HG02623 (cell line): ENCODE results near the gene TMPRSS11E.
"Not testable (repeated sequence)": the region's sequence is repeated elsewhere in the genome, so short reads cannot be mapped to it uniquely, and the experiment has no call there.

Experiments
- ATAC-seq: cut with Tn5 transposase; IDR thresholded peaks from one replicate; pipeline ENCODE4 v1.9.1; 2021; ENCODE audit warnings: moderate library complexity; ENCODE audit not compliant: unreplicated experiment

Gene TMPRSS11E

DNA sequence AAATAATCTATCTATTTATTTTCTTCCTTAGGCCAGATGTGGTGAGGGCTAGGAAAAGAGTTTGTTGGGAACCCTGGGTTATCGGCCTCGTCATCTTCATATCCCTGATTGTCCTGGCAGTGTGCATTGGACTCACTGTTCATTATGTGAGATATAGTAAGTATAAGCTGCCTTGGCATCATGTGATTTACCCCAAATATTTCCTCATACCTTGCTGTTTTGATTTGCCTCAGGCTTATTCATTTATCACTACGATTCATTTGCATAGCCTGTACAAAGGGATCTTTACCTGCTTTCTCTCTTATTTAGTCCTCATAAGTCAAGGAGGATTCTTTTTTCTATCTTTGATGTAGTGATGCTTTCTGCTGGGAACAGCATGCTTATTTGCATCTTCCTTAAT, 14.5 kb downstream of the TMPRSS11E start:
- no peak for ATAC-seq

DNA sequence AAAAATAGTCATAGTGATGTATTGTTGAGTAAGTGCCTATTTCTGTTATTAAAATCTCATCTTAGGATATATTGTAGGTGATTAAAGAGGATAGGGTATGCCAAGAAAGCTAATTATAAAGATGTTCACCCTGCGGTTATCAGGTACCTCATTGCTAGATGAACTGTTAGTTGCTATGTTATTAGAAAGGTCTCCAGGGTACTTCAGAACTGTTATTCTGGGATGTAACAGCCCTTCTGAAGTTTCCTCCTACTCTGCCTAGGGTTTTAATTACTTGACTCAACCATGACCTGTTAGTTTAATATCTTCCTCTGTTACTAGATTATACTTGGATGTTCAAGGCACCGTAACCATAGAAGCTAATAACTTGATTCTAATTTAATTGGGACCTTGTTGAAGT, 15.4 kb downstream of the TMPRSS11E start:
- no peak for ATAC-seq

DNA sequence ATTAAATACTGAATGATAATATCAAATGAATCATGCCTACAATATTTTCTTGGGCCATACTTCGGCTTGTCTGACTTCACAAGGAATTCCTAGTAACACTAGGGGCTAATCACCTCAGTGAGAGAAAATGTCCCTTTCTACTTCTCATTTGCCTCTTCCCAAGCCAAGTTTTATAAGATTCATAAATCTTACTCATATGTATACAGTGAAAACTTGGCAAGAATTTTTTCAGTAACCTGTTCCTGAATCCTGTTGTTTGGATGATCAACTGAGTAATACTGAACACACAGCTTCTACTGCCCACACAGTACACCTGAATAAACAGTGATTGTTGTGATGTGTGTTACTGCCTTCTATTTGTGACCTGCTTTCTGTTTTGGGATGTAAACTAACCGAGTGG, 16.5 kb downstream of the TMPRSS11E start:
- no peak for ATAC-seq

DNA sequence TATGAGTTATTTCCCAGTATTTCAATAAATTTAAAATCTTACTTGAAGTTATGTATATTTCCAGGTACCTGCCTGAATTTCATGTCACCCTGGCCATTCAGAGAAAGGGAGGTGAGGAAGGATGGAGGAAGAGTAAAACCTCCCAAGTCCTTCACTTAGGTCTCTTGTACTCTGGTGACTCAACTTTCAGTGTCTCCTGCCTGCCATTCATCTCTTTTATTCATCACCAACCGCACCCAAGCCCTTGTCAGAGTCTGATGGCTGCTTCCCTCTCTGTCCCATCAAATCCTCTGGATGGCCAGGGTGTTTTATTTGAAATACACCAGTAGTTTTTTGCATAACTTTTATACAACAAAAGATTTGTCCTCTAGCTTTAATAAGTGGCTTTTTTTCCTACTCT, 17.8 kb downstream of the TMPRSS11E start:
- ATAC-seq = no peak

DNA sequence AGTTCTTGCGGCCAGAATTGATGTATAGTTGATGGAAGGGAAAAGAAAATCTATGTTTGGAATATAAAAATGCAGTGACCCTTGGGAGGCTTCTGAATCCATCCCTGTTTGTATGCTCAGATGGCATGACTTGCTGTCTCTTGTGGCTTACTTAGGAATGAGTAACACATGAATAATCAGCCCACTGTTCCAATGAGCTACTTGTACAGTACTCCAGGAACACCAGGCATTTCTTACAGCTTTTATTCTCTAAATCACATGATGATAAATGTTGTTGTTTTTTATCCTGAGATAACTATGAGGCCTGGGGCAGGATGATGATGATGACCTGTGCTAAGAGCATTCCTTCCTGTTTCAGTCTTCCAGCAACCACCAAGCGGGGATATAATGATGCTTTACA, 18.9 kb downstream of the TMPRSS11E start:
- no peak for ATAC-seq

DNA sequence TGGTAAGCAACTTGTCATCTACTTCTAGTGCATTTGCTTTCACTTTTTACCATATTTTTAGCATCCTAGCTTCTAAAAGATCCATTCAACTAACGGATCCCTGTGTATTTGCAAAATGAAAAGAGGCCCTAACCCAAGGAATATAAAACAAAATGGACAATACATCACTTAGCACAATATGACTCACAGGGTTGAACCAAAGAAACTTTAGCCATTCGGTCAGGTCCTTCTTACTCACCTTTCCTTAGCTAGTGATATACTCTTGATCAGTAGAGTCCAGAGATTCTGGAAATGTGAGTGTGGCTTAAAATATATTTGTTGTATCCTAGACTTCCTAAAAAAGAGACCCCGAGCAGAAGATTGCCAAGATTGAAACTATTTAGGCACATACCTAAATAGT, 19.5 kb downstream of the TMPRSS11E start:
- no peak for ATAC-seq

DNA sequence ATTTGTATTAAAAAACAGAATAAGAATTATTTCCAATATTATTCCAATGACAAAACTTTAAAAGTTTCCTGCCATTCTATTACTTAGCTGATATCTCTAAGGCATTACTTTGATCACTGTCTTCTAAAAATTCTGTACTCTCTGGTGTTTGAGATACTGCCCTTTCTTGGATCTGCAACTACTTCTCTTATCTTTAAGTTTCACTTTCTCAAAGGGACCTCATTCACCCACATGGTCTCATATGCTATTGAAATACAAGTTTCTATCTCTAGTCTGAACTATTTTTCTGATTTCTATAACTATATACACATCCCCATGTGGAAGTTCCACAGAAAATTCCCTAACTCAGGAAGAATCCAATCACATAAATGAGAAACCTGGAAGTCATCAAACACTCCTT, 22.2 kb downstream of the TMPRSS11E start:
- ATAC-seq = peak; percentile 84

DNA sequence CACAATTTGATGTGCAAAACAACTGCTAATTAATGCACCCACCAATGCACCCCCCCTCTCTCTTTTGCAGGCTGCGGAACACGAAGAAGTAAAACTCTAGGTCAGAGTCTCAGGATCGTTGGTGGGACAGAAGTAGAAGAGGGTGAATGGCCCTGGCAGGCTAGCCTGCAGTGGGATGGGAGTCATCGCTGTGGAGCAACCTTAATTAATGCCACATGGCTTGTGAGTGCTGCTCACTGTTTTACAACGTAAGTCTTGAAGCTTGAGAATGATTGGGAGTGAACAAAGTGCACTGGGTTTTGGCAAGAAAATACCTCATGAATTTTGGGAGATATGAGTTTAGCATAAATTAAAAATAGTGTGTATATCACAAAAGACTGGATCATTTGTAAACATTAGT, 28.9 kb downstream of the TMPRSS11E start:
- ATAC-seq = no peak

DNA sequence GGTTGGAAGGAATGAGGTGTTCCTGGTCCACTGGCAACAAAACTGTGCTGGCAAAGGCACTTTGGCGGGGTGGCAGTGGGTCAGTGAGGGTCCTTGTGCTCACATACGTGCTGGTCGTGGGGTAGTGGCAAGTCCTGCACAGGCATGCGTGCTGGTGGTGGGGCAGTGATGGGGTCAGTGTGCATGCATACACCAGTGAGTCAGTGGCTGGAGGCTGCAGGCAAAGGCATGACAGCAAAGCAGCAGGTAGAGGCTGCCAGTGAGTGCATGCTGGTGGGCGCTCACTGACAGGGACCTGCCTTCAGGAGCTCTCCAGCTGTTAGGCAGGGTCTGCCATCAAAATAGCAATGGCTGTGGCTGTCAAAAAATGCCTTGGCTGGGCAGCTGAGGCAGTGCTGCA, 42.1 kb downstream of the TMPRSS11E start:
- no peak for ATAC-seq

DNA sequence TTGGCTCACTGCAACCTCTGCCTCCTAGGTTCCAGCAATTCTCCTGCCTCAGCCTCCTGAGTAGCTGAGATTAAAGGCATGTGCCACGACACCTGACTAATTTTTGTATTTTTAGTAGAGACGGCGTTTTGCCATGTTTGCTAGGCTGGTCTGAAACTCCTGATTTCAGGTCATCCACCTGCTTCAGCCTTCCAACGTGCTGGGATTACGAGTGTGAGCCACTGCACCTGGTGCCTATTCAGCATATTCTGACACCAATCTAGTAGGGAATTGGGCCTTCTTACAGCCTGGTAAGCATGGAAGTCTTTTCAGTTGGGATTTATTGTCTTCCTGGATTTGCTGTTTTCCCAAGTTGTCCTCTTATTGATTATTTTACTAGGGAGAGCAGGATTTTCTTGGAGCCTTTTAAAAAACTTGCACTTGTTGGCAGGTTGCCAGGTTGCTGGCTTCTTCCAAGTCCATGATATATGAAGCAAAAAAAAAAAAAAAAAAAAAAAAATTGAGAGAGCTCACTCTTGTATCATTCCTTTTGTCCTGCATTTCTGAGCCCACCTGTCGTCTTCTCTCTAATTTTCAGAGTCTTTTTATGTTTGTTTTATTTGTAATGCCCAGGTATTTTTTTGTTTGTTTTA, 43.7 kb downstream of the TMPRSS11E start:
- ATAC-seq = no peak

DNA sequence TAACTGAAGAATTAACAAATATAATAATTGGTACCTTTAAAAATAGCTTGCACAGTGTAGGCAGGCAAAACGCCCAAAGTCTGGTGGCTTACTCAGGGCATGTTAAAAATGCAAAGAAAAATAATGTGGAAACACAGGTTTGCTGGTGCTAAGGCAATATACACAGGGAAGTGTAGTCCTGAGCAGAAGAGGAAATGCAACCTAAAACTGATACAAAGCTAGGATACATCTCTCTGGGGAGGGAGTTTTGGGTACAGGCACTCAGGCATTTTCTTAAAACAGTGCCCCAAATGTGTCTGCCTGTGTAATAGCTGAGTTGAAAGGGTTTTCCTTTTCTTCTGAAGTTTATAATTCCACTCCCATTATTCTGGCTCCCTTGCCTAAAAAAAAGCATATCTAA, 47.4 kb downstream of the TMPRSS11E start:
- no peak for ATAC-seq

DNA sequence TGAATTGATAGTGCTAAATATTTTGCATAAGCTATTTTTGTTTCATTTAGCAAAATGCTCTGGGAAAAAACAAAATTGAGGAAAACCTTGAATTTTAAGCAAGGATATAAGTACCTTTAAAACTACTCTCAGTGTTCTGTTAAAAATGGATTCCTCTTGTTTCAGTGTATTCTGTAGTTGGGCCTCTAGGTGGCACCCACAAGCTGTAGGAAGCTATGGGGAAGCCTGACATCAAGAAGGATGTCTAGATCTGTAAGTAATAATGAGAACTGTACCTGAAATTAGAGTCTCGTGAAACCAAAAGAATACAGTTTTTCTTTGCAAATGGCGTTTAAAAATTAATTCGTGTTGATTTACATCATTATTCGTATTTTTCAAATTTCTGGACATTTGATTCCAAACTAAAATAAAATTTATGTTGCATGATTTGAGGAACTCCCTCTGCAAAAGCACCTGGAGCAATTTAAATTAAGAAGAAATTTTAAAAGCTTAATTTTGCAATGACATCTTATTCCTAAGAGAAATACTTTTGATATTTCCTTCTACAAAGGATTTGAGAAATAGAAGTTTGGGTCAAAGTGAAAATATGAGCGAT, 51.2 kb downstream of the TMPRSS11E start:
- ATAC-seq = peak; percentile 90

DNA sequence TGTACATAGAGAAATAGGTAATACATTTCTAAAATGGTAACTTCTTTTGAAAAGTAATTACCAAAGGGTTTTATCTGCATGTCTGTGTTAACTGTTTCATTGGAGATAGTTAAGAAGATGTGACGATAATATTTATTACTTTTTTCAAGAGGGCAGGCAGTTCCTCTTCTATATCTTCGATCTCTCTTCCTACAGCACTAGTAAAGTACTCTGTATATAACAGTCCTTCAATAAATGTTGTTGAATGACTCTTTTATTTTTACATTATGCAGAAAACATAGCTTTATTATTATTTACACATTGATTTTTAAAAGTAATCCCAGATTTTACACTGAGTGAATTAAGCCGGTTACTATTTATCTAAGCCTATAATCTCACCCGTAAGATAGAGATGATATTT, 51.8 kb downstream of the TMPRSS11E start:
- no peak for ATAC-seq

DNA sequence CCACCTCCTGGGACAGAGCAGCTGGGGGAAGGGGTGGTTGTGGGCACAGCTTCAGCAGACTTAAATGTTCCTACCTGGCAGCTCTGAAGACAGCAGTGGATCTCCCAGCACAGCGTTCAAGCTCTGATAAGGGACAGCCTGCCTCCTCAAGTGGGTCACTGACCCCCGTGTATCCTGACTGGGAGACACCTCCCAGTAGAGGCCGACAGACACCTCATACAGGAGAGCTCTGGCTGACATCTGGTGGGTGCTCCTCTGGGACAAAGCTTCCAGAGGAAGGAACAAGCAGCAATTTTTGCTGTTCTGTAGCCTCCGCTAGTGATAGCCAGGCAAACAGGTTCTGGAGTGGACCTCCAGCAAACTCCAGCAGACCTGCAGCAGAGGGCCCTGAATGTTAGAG, 56.2 kb downstream of the TMPRSS11E start:
- not testable (repeated sequence) for ATAC-seq

DNA sequence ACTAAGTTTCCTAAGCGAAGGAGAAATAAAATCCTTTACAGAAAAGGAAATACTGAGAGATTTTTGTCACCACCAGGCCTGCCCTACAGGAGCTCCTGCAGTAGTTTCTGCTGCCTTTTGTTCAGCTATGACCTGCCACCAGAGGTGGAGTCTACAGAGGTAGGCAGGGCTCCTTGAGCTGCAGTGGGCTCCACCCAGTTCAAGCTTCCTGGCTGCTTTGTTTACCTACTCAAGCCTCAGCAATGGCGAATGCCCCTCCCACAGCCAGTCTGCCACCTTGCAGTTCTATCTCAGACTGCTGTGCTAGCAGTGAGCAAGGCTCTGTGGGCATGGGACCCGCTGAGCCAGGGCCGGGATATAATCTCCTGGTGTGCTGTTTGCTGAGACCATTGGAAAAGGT, 57.6 kb downstream of the TMPRSS11E start:
- ATAC-seq = not testable (repeated sequence)

DNA sequence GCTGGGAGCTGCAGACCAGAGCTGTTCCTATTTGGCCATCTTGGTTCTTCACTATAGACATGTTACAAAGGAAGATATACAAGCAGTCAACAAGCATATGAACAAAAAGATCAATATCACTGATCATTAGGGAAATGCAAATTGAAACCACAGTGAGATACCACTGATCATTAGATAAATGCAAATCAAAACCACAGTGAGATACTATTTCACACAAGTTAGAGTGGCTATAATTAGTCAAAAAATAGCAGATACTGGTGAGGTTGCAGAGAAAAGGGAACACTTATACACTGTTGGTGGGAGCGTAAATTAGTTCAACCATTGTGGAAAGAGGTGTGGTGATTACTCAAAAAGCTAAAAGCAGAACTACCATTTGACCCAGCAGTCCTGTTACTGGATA, 58.2 kb downstream of the TMPRSS11E start:
- not testable (repeated sequence) for ATAC-seq

DNA sequence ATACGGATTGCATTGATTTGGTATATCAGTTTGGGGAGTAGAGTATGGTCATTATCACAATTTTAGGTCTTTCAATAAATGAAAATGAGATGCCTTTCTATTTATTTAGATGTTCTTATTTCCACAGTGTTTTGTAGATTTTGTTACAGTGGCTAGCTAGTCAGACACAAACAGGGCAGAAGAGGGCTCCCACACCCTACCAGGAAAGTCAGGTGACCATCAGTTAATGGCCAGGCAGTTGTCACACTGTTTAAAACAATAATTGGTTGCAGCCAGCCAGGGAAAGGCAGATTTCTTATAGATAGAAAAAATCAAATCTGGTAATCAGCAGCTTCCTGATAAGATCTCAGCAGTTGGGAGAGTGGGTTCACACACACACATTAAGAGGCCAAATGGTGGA, 71.6 kb downstream of the TMPRSS11E start:
- no peak for ATAC-seq

DNA sequence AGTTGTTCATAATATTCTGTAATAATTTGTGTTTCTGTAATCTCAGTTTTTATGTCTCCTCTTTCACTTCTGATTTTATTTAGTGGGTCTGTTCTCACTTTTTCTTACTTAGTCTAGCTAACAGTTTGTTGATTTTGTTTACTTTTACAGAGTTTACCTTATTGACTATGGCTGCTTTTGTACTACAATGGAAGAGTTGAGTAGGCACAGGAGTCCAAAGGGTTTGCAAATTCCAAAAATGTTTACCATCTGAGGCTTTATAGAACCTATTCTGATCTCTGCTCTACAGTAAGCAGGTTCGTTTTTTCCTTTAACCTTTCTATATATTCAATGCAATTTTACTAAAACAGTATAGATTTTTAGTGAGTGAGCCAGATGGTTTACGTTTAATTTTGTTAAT, 73.7 kb downstream of the TMPRSS11E start:
- no peak for ATAC-seq

DNA sequence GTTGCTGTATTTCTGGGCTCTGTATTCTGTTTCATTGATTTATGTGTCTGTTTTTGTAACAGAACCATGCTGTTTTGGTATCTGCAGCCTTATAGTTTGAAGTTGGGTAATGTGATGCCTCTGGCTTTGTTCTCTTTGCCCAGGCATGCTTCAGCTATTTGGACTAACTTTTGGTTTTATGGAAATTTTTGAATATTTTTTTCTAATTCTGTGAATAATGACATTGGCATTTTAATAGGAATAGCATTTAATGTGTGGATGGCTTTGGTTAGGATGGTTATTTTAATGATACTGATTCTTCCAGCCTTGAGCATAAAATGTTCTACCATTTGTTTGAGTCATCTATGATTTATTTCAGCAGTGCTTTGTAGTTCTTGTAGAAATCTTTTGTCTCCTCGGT, 75.0 kb downstream of the TMPRSS11E start:
- ATAC-seq = not testable (repeated sequence)

DNA sequence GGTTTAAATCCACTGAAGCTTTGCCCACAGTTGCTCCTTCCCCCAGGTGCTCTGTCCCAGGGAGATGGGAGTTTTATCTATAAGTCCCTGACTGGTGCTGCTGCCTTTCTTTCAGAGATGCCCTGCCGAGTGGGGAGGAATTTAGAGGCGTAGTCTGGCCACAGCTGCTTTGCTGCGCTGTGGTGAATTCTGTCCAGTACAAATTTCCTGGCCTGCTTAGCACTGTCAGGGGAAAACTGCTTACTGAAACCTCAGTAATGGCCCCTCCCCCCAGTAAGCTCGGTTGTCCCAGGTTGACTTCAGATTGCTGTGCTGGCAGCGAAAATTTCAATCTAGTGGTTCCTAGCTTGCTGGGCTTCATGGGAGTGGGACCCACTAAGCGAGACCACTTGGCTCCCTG, 88.7 kb downstream of the TMPRSS11E start:
- ATAC-seq = no peak

DNA sequence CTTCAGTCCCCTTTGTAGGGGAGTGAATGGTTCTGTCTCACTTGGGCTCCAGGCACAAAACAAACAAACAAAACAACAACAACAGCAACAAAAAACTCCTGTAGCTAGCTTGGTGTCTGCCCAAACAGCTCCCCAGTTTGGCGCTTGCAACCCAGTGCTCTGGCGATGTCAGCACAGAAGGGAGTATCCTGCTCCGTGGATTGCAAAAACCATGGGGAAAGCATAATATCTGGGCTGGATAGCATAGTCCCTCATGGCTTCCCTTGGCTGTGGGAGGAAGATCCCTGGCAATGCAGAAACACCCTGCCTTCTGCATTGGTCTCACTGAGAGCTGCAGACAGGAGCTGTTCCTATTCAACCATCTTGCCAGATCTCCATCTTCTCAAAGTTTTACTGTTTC, 89.1 kb downstream of the TMPRSS11E start:
- ATAC-seq = no peak

DNA sequence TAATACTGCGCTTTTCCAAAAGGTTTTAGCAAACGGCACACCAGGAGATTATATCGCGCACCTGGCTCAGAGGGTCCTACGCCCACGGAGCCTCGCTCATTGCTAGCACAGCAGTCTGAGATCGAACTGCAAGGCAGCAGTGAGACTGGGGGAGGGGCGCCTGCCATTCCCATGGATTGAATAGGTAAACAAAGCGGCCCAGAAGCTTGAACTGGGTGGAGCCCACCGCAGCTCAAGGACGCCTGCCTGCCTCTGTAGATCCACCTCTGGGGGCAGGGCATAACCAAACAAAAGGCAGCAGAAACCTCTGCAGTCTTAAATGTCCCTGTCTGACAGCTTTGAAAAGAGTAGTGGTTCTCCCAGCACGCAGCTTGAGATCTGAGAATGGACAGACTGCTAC, 95.5 kb downstream of the TMPRSS11E start:
- not testable (repeated sequence) for ATAC-seq
